ENCODE measurements around the gene AMBRA1.

GRCh38 chr11:46499821-46500220 lies 94.0 kb downstream of the AMBRA1 start:
- TF ChIP-seq EP300 (IDR thresholded peaks at IDR 0.05) (no peak), POLR2A (IDR thresholded peaks at IDR 0.05; ENCODE audit: low read depth) (no peak), CTCF (IDR thresholded peaks at IDR 0.05) (no peak), POLR2AphosphoS5 (IDR thresholded peaks at IDR 0.05) (no peak)
